A549 treated with Mapracorat at 1 μM for 4 hours (cell line): ENCODE results near the gene UPK3BL1. TPM values are rescaled to one million over a fixed set of nuclear protein-coding genes. Genes with fewer than 3 reads are reported as not detected.

ENCODE experiments used
- total RNA-seq: library from RNA; stranded (reverse); fragments of 200-300 nt; extraction: Qiagen RNA extraction; gene quantifications from 5 replicates; pipeline ENCODE4 v1.2.3, GENCODE V29; 2022

Gene UPK3BL1, protein sequence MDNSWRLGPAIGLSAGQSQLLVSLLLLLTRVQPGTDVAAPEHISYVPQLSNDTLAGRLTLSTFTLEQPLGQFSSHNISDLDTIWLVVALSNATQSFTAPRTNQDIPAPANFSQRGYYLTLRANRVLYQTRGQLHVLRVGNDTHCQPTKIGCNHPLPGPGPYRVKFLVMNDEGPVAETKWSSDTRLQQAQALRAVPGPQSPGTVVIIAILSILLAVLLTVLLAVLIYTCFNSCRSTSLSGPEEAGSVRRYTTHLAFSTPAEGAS
- 9.7 to 15.3 TPM (median 12.9 TPM) in 5 replicates for total RNA-seq

DNA sequence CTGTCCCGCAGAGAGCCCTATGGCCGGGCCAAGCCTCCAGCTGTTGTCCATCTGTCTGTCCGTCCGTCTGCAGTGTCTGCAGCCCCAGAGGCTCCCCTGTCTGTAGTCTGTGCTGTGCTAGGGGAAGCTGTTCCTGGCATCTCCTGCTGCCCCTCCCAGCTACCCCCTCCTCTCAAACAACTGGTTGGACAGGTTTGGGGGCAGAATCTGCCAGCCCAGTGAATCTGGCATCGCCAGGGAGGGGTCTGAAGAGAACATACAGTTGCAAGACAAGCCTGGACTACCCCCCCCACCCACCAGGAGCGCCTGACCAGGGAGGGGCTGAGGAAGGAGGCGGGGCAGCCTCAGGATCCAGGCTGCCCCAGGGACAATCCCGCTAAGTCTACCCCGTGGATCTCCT, at the start of gene UPK3BL1:
TSS of gene UPK3BL1 (minus strand) at position 101 of the 400 bp plus-strand sequence. CDS start at position 51, 50 bp downstream.

DNA sequence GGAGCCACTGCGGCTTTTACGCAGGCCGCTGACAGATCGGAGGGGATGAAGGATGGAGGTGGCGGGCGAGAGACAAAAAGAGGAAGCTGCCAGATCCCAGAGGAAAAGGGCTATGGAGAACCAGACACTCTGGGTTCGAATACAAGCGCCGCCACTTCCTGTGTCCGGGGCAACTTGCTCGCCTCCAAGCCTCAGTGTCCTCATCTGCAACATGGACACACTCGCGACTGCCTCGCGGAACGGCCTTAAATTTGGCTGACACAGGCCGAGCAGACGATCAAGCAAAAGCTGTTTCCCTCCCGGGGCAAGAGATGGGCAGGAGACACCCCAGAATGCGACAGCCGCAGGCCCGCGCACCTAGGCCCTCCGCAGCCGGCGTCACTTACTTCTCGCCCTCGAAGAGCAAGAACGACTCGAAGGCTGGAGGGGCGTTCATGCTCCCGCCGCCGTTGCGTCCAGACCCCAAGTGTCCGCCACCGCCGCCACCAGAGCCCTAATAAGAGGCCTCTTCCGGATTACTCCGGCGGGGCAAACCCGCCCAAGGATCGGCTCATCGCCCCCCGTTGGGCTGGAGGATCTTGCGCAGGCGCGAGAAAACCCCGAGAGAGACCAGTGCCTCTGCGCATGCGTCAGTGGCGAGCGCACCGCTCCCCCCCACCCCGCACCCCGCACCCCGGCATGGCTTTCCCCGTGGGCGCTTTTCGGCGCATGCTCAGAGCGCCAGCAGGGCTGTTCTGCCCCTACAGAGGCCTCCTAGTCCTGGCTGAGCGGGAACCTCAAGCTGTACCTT, 28.8 kb upstream of the UPK3BL1 start, which contains the start of gene POLR2J2:
TSS of gene POLR2J2 (minus strand) at position 498 of the 790 bp plus-strand sequence. CDS start at position 436, 62 bp downstream.

GRCh38 chr7:102649924-102650323, 7.3 kb upstream of the UPK3BL1 start, which contains the start of gene SPDYE2B:
TSS of gene SPDYE2B (plus strand) at chr7:102650319. CDS start at chr7:102652349, 2,030 bp downstream.

DNA sequence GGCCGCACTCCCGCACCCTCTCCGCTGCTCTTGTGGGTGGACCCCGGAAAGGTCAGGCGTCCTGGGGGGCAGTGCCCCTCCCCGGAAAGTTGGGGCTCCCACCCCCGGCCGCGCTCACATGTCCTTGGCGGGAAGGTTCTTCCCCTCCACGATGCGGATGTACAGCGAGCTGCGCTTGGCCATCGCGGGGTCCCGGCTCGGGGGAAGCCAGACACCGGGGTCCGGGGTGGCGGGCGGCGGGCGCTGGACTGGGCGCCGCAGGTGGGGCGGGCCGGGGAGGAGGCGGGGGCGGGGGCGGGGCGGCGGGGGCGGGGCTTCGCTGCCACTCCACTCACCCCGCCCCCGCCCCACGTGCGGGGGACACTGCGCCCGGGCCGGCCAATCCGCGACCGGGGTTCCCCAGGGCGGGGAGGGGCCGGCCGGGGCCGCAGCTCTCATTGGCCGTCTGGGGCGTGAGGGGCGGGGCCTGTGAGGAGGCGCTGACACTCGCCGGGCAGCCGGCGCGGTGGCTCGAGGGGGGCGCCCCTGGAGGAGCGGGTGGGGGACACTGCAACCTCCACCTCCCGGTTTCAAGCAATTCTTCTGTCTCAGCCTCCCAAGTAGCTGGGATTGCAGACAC, 26.0 kb downstream of the UPK3BL1 start, which contains the start of gene RASA4:
TSS of gene RASA4 (minus strand) at position 250 of the 619 bp plus-strand sequence. CDS start at position 183, 67 bp downstream.

Other genes starting within 250 kb of the UPK3BL1 start
- 20.1 to 24.6 TPM (median 22.2 TPM) in 5 replicates for gene PRKRIP1, start 246.4 kb downstream of the UPK3BL1 start, total RNA-seq
- 22.7 to 40.0 TPM (median 33.5 TPM) in 5 replicates for gene ORAI2, start 209.2 kb downstream of the UPK3BL1 start, total RNA-seq
- gene ALKBH4, start 177.9 kb downstream of the UPK3BL1 start, total RNA-seq = 9.0 to 12.7 TPM (median 10.7 TPM) in 5 replicates
- gene LRWD1, start 177.8 kb downstream of the UPK3BL1 start, total RNA-seq = 22.2 to 32.5 TPM (median 30.2 TPM) in 5 replicates
- gene POLR2J, start 163.9 kb downstream of the UPK3BL1 start, total RNA-seq = 102 to 127 TPM (median 105 TPM) in 5 replicates
- gene RASA4B, start 125.0 kb downstream of the UPK3BL1 start, total RNA-seq = 0.77 to 2.2 TPM (median 1.5 TPM) in 5 replicates
- gene UPK3BL2, start 99.1 kb downstream of the UPK3BL1 start, total RNA-seq = 1.6 to 3.6 TPM (median 2.4 TPM) in 5 replicates
- not detected in 5 replicates for gene SPDYE2, start 91.6 kb downstream of the UPK3BL1 start, total RNA-seq
- gene POLR2J3, start 70.2 kb downstream of the UPK3BL1 start, total RNA-seq = 11.3 to 52.3 TPM (median 31.8 TPM) in 5 replicates
- 1.9 to 2.8 TPM (median 2.5 TPM) in 5 replicates for gene RASA4, start 26.0 kb downstream of the UPK3BL1 start, total RNA-seq
- gene SPDYE2B, start 7.5 kb upstream of the UPK3BL1 start, total RNA-seq = not detected in 5 replicates
- gene POLR2J2, start 28.9 kb upstream of the UPK3BL1 start, total RNA-seq = 0.45 to 0.89 TPM (median 0.81 TPM) in 4 of 5 replicates, not detected in the other
- 5.5 to 7.8 TPM (median 6.2 TPM) in 5 replicates for gene FAM185A, start 106.2 kb upstream of the UPK3BL1 start, total RNA-seq